ENCODE data around the gene SLF2.
A peak's percentile ranks its signal among the peaks of the same experiment; 100 is the strongest.

Gene SLF2

GRCh38 chr10:100907773-100908363 lies 4.9 kb upstream of the SLF2 start:
- H3K4me1 ChIP-seq (ENCODE audit: insufficient read depth, low read length), result peaks cover 9% of the 10 kb centered on the region; the same call in 1 of the 2 replicates
- H3K27ac ChIP-seq (ENCODE audit: low read length), result no peak overlapping the region
- no peak overlapping the region for H3K4me3 ChIP-seq (ENCODE audit: low read length)
- no peak overlapping the region for H3K9ac ChIP-seq (ENCODE audit: low read depth, low read length)
- H3K9me3 ChIP-seq (ENCODE audit: insufficient read depth, low read depth, low read length), result no peaks in the 10 kb centered on the region
- H3K36me3 ChIP-seq (ENCODE audit: insufficient read depth, low read depth, low read length), result no peaks in the 10 kb centered on the region
- H3K27me3 ChIP-seq (ENCODE audit: insufficient read depth, low read length), result no peaks in the 10 kb centered on the region

- Histone ChIP-seq H3K4me3 (ENCODE audit: low read length) (no peak overlapping the region), H3K4me1 (ENCODE audit: insufficient read depth, low read length) (peaks cover 9% of the 10 kb centered on the region; the same call in 1 of the 2 replicates), H3K27me3 (ENCODE audit: insufficient read depth, low read length) (no peaks in the 10 kb centered on the region), H3K36me3 (ENCODE audit: insufficient read depth, low read depth, low read length) (no peaks in the 10 kb centered on the region), H3K9ac (ENCODE audit: low read depth, low read length) (no peak overlapping the region), H3K27ac (ENCODE audit: low read length) (no peak overlapping the region), H3K9me3 (ENCODE audit: insufficient read depth, low read depth, low read length) (no peaks in the 10 kb centered on the region)
These were observed 4.4 kb upstream of the SLF2 start for GRCh38 chr10:100908378-100908777.

- no peaks in the 10 kb centered on the region; the same call in 1 of the 2 replicates for H3K36me3 ChIP-seq (ENCODE audit: insufficient read depth, low read depth, low read length)
- H3K27ac ChIP-seq (ENCODE audit: low read length), result no peak overlapping the region
- H3K27me3 ChIP-seq (ENCODE audit: insufficient read depth, low read length), result no peaks in the 10 kb centered on the region
- H3K4me1 ChIP-seq (ENCODE audit: insufficient read depth, low read length), result peaks cover 12% of the 10 kb centered on the region; the same call in 1 of the 2 replicates
- no peak overlapping the region for H3K4me3 ChIP-seq (ENCODE audit: low read length)
- no peaks in the 10 kb centered on the region for H3K9me3 ChIP-seq (ENCODE audit: insufficient read depth, low read depth, low read length)
- H3K9ac ChIP-seq (ENCODE audit: low read depth, low read length), result peak overlapping the region; percentile 45; the same call in 1 of the 2 replicates
These were observed 3.1 kb upstream of the SLF2 start for GRCh38 chr10:100909501-100910263.

GRCh38 chr10:100911472-100911871 lies 1.3 kb upstream of the SLF2 start:
- H3K27ac ChIP-seq (ENCODE audit: low read length), result no peak overlapping the region
- H3K9ac ChIP-seq (ENCODE audit: low read depth, low read length), result no peak overlapping the region
- peaks cover 15% of the 10 kb centered on the region for H3K36me3 ChIP-seq (ENCODE audit: insufficient read depth, low read depth, low read length)
- H3K4me3 ChIP-seq (ENCODE audit: low read length), result no peak overlapping the region
- no peaks in the 10 kb centered on the region for H3K27me3 ChIP-seq (ENCODE audit: insufficient read depth, low read length)
- peaks cover 12% of the 10 kb centered on the region; the same call in 1 of the 2 replicates for H3K4me1 ChIP-seq (ENCODE audit: insufficient read depth, low read length)
- no peaks in the 10 kb centered on the region for H3K9me3 ChIP-seq (ENCODE audit: insufficient read depth, low read depth, low read length)

- Histone ChIP-seq H3K9me3 (ENCODE audit: insufficient read depth, low read depth, low read length) (no peaks in the 10 kb centered on the region), H3K9ac (ENCODE audit: low read depth, low read length) (peak overlapping the region; percentile 73; the same call in 1 of the 2 replicates), H3K4me1 (ENCODE audit: insufficient read depth, low read length) (peaks cover 12% of the 10 kb centered on the region; the same call in 1 of the 2 replicates), H3K27ac (ENCODE audit: low read length) (no peak overlapping the region), H3K36me3 (ENCODE audit: insufficient read depth, low read depth, low read length) (peaks cover 22% of the 10 kb centered on the region), H3K27me3 (ENCODE audit: insufficient read depth, low read length) (no peaks in the 10 kb centered on the region), H3K4me3 (ENCODE audit: low read length) (peak overlapping the region; percentile 89)
These were observed 654 bp upstream of the SLF2 start for GRCh38 chr10:100912013-100912604.

- H3K9ac ChIP-seq (ENCODE audit: low read depth, low read length), result peak overlapping the region; percentile 90; the same call in 1 of the 2 replicates
These were observed 705 bp downstream of the SLF2 start for GRCh38 chr10:100913470-100913865.

DNA sequence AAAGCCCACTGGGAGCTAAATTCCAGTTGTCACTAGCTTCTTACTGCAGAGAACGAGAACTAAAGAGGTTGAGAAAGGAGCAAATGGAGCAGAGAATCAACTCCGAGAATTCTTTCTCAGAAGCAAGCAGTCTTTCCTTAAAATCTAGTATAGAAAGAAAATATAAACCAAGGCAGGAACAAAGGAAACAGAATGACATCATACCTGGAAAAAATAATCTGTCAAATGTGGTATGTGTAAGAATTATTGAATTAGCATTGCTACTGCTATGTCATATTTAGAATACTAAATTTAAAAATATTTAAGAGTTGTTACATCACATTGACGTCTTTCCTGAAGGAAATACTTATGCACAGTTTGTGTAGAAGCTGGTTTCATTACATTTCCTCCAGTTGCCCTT lies 4.3 kb downstream of the SLF2 start:
- Histone ChIP-seq H3K27me3 (ENCODE audit: insufficient read depth, low read length) (no peaks in the 10 kb centered on the region), H3K36me3 (ENCODE audit: insufficient read depth, low read depth, low read length) (peaks cover 66% of the 10 kb centered on the region), H3K4me1 (ENCODE audit: insufficient read depth, low read length) (peaks cover 4% of the 10 kb centered on the region; the same call in 1 of the 2 replicates), H3K27ac (ENCODE audit: low read length) (no peak overlapping the region), H3K9me3 (ENCODE audit: insufficient read depth, low read depth, low read length) (no peaks in the 10 kb centered on the region), H3K9ac (ENCODE audit: low read depth, low read length) (no peak overlapping the region), H3K4me3 (ENCODE audit: low read length) (no peak overlapping the region)

More at GRCh38 chr10:100913470-100913865, 705 bp downstream of the SLF2 start:
- H3K9me3 ChIP-seq (ENCODE audit: insufficient read depth, low read depth, low read length), result no peaks in the 10 kb centered on the region
- peak overlapping the region; percentile 89 for H3K4me3 ChIP-seq (ENCODE audit: low read length)
- peaks cover 12% of the 10 kb centered on the region; the same call in 1 of the 2 replicates for H3K4me1 ChIP-seq (ENCODE audit: insufficient read depth, low read length)
- H3K27me3 ChIP-seq (ENCODE audit: insufficient read depth, low read length), result no peaks in the 10 kb centered on the region
- no peak overlapping the region for H3K27ac ChIP-seq (ENCODE audit: low read length)
- H3K36me3 ChIP-seq (ENCODE audit: insufficient read depth, low read depth, low read length), result peaks cover 35% of the 10 kb centered on the region

GRCh38 chr10:100923580-100923979 lies 10.8 kb downstream of the SLF2 start:
- Histone ChIP-seq H3K4me1 (ENCODE audit: insufficient read depth, low read length) (no peaks in the 10 kb centered on the region), H3K9me3 (ENCODE audit: insufficient read depth, low read depth, low read length) (no peaks in the 10 kb centered on the region), H3K4me3 (ENCODE audit: low read length) (no peak overlapping the region), H3K27me3 (ENCODE audit: insufficient read depth, low read length) (no peaks in the 10 kb centered on the region), H3K36me3 (ENCODE audit: insufficient read depth, low read depth, low read length) (peaks cover 90% of the 10 kb centered on the region), H3K9ac (ENCODE audit: low read depth, low read length) (no peak overlapping the region), H3K27ac (ENCODE audit: low read length) (no peak overlapping the region)

- H3K9me3 ChIP-seq (ENCODE audit: insufficient read depth, low read depth, low read length), result no peaks in the 10 kb centered on the region
- H3K4me3 ChIP-seq (ENCODE audit: low read length), result no peak overlapping the region
- no peak overlapping the region for H3K27ac ChIP-seq (ENCODE audit: low read length)
- no peak overlapping the region for H3K9ac ChIP-seq (ENCODE audit: low read depth, low read length)
- peaks cover 95% of the 10 kb centered on the region for H3K36me3 ChIP-seq (ENCODE audit: insufficient read depth, low read depth, low read length)
- no peaks in the 10 kb centered on the region for H3K27me3 ChIP-seq (ENCODE audit: insufficient read depth, low read length)
- H3K4me1 ChIP-seq (ENCODE audit: insufficient read depth, low read length), result no peaks in the 10 kb centered on the region
These were observed 14.5 kb downstream of the SLF2 start for GRCh38 chr10:100927266-100927665.

- no peaks in the 10 kb centered on the region for H3K27me3 ChIP-seq (ENCODE audit: insufficient read depth, low read length)
- no peaks in the 10 kb centered on the region for H3K9me3 ChIP-seq (ENCODE audit: insufficient read depth, low read depth, low read length)
- no peak overlapping the region for H3K9ac ChIP-seq (ENCODE audit: low read depth, low read length)
- H3K27ac ChIP-seq (ENCODE audit: low read length), result no peak overlapping the region
- peaks cover 97% of the 10 kb centered on the region for H3K36me3 ChIP-seq (ENCODE audit: insufficient read depth, low read depth, low read length)
- H3K4me3 ChIP-seq (ENCODE audit: low read length), result no peak overlapping the region
- no peaks in the 10 kb centered on the region for H3K4me1 ChIP-seq (ENCODE audit: insufficient read depth, low read length)
These were observed 15.3 kb downstream of the SLF2 start for GRCh38 chr10:100928039-100928438.

DNA sequence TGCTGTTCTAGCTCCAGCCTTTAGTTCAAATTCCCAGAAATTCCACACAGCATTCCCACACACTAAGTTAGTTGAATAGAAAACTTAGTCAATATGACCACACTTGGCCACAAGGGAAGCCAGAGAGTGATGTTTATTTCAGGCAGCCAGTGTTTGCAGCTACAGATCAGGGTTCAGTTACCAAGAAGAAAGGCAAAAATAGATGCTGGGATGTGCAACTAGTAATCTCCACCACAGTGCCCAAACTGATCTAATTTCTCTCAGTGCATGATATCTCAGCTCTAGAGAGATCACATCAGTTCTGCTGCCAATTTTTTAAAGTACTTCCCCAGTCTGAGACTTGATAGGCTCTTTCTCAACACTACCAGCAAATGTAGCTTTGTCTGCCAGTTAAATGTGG lies 17.6 kb downstream of the SLF2 start:
- Histone ChIP-seq H3K9me3 (ENCODE audit: insufficient read depth, low read depth, low read length) (no peaks in the 10 kb centered on the region), H3K4me1 (ENCODE audit: insufficient read depth, low read length) (no peaks in the 10 kb centered on the region), H3K9ac (ENCODE audit: low read depth, low read length) (no peak overlapping the region), H3K4me3 (ENCODE audit: low read length) (no peak overlapping the region), H3K36me3 (ENCODE audit: insufficient read depth, low read depth, low read length) (peaks cover 86% of the 10 kb centered on the region), H3K27me3 (ENCODE audit: insufficient read depth, low read length) (no peaks in the 10 kb centered on the region), H3K27ac (ENCODE audit: low read length) (no peak overlapping the region)
